GM12878 (cell line): ENCODE measurements around the gene UFD1.

Experiments used
- BCL3 ChIP-seq: IDR thresholded peaks from 2 replicates; pipeline ENCODE4 v1.6.1; 2011; ENCODE audit warnings: borderline replicate concordance, low read depth, mild to moderate bottlenecking, moderate library complexity, low read length; ENCODE audit not compliant: insufficient read depth, poor library complexity, severe bottlenecking
- CBFB ChIP-seq: IDR thresholded peaks from 2 replicates; pipeline ENCODE4 v1.6.1; 2016; ENCODE audit warnings: antibody characterized with exemption, low read depth
- CHD4 ChIP-seq: fragments of 200-600 bp; sonication (generic); IDR thresholded peaks from 2 replicates; pipeline ENCODE4 v1.6.1; 2016; ENCODE audit warnings: mild to moderate bottlenecking
- CTCF ChIP-seq, 3 experiments: IDR thresholded peaks in 2 of 3; conservative IDR thresholded peaks in 1 of 3; 2 replicates each; pipeline ENCODE4 v1.5.1; 2011; ENCODE audit warnings: low read depth in 3 of 3, low read length in 3 of 3, mild to moderate bottlenecking in 3 of 3, control low read depth in 2 of 3, moderate library complexity in 2 of 3, inconsistent platforms in 1 of 3, mixed read lengths in 1 of 3; ENCODE audit not compliant: control insufficient read depth in 2 of 3, insufficient read depth in 1 of 3; ENCODE audit errors: extremely low read depth in 1 of 3
- GABPA ChIP-seq: IDR thresholded peaks from 2 replicates; pipeline ENCODE4 v1.6.1; 2014; ENCODE audit warnings: antibody characterized with exemption, low read depth, mild to moderate bottlenecking, inconsistent platforms
- HDAC6 ChIP-seq: fragments of 200-600 bp; sonication (generic); IDR thresholded peaks from one replicate; pipeline ENCODE4 v1.8.0; 2017; ENCODE audit warnings: antibody characterized with exemption; ENCODE audit not compliant: unreplicated experiment
- POLR2AphosphoS5 ChIP-seq: IDR thresholded peaks from 2 replicates; pipeline ENCODE4 v1.6.1; 2011; ENCODE audit warnings: mild to moderate bottlenecking, low read length, inconsistent platforms
- RAD21 ChIP-seq: IDR thresholded peaks from 2 replicates; pipeline ENCODE4 v1.6.1; 2011; ENCODE audit warnings: mild to moderate bottlenecking, low read depth, low read length, moderate library complexity; ENCODE audit not compliant: insufficient read depth
- SIN3A ChIP-seq: IDR thresholded peaks from 2 replicates; pipeline ENCODE4 v1.6.1; 2012; ENCODE audit warnings: low read depth, low read length, improper control_type of control experiment
- SP1 ChIP-seq: IDR thresholded peaks from one replicate; pipeline ENCODE4 v1.6.1; 2011; ENCODE audit warnings: low read depth, low read length
- SREBF2 ChIP-seq: IDR thresholded peaks from 2 replicates; pipeline ENCODE4 v1.6.1; 2012; ENCODE audit warnings: mild to moderate bottlenecking, low read length
- USF1 ChIP-seq: IDR thresholded peaks from 2 replicates; pipeline ENCODE4 v1.6.1; 2011; ENCODE audit warnings: borderline replicate concordance, low read depth, mild to moderate bottlenecking, moderate library complexity, mixed read lengths, low read length; ENCODE audit not compliant: insufficient read depth; ENCODE audit errors: extremely low read length
- ZNF687 ChIP-seq: fragments of 450-650 bp; IDR thresholded peaks from 2 replicates; pipeline ENCODE4 v1.6.1; 2017; ENCODE audit warnings: mild to moderate bottlenecking, moderate library complexity
- ZZZ3 ChIP-seq: IDR thresholded peaks from 2 replicates; pipeline ENCODE4 v1.6.1; 2011; ENCODE audit warnings: low read depth; ENCODE audit not compliant: control insufficient read depth, insufficient read length

- TF ChIP-seq ZZZ3 (no peak), POLR2AphosphoS5 (no peak), CTCF (IDR thresholded peaks at IDR 0.05 in 2 of 3, conservative IDR thresholded peaks at IDR 0.05 in 1 of 3; ENCODE audit: control insufficient read depth in 2 of 3, extremely low read depth in 1 of 3, insufficient read depth in 1 of 3, low read depth in 3 of 3, low read length in 3 of 3) (no peak), SP1 (no peak), SIN3A (no peak), SREBF2 (no peak), HDAC6 (no peak), BCL3 (no peak), CBFB (no peak), GABPA (no peak), CHD4 (no peak), ZNF687 (no peak), USF1 (no peak), RAD21 (no peak)
Observed at GRCh38 chr22:19455585-19456370, 23.2 kb downstream of the UFD1 start.
